Thoracic aorta (tissue), 2 donors: ENCODE data around the gene RPS6KA4. TPM values are rescaled to one million over a fixed set of nuclear protein-coding genes. Genes with fewer than 3 reads are reported as not detected.

ENCODE experiments used
- ATAC-seq: fragments of 150-250 bp; one replicate; pipeline ENCODE4 v1.8.0; 2017; ENCODE audit warnings: low read depth; ENCODE audit not compliant: insufficient number of reproducible peaks, low FRiP score
- DNase-seq: peaks from one replicate; pipeline ENCODE4 v3.0.0-alpha.2; 2020; ENCODE audit warnings: low spot score
- H3K27ac ChIP-seq, 2 donors: fragments of 200-600 bp; sonication (generic); 1 replicate in 1 of 2; 2 replicates in 1 of 2; pipeline ENCODE4 v1.5.1; 2016; ENCODE audit warnings: mild to moderate bottlenecking in 2 of 2, moderate library complexity in 2 of 2
- H3K27me3 ChIP-seq: fragments of 200-600 bp; sonication (generic); replicated peaks from 2 replicates; pipeline ENCODE4 v1.6.0; 2016; ENCODE audit warnings: mild to moderate bottlenecking; ENCODE audit not compliant: insufficient read depth
- H3K36me3 ChIP-seq: fragments of 200-600 bp; sonication (generic); one replicate; pipeline ENCODE4 v1.5.1; 2016
- H3K4me1 ChIP-seq, 2 donors: fragments of 200-600 bp; sonication (generic); 1 replicate in 1 of 2; 2 replicates in 1 of 2; pipeline versions ENCODE4 v1.5.1 to v1.6.0; 2016; ENCODE audit warnings: low read depth in 2 of 2, mild to moderate bottlenecking in 1 of 2; ENCODE audit not compliant: control insufficient read depth in 1 of 2
- H3K4me3 ChIP-seq: fragments of 200-600 bp; sonication (generic); 2 replicates; pipeline ENCODE4 v1.5.1; 2016; ENCODE audit warnings: mild to moderate bottlenecking
- H3K9me3 ChIP-seq: fragments of 200-600 bp; sonication (generic); 2 replicates; pipeline ENCODE4 v1.5.1; 2016
- CTCF ChIP-seq: fragments of 200-600 bp; sonication (generic); IDR thresholded peaks from one replicate; pipeline ENCODE4 v1.5.1; 2019; ENCODE audit warnings: antibody characterized with exemption
- total RNA-seq, 2 donors: library from RNA; depleted of rRNA; stranded (reverse); fragments of >200 nt; gene quantifications; one replicate each; pipeline versions ENCODE4 v1.1.0 to v1.2.3, GENCODE V29; 2016

RPS6KA4 gene
- total RNA-seq, 2 donors from 2014 or later: 42.5 to 50.0 TPM

GRCh38 chr11:64331569-64332371 is 27.2 kb upstream of the RPS6KA4 start:
- Histone ChIP-seq H3K9me3 (no peaks in the 10 kb centered on the region), H3K36me3 (no peaks in the 10 kb centered on the region), H3K27me3 (no peaks in the 10 kb centered on the region), H3K27ac (no peak overlapping the region), H3K4me1 (peaks cover 0 to 20% of the 10 kb centered on the region in 2 donors), H3K4me3 (no peak overlapping the region)
- peak; percentile 21 for TF ChIP-seq CTCF
- no peak for DNase-seq
- ATAC-seq: no peak

GRCh38 chr11:64333556-64333955 is 25.4 kb upstream of the RPS6KA4 start:
- H3K4me1 ChIP-seq: peaks cover 0 to 20% of the 10 kb centered on the region in 2 donors
- ATAC-seq (no peak), DNase-seq (no peak)
- TF ChIP-seq CTCF: no peak
- H3K27me3 ChIP-seq: no peaks in the 10 kb centered on the region
- no peaks in the 10 kb centered on the region for H3K9me3 ChIP-seq
- H3K27ac ChIP-seq: no peak overlapping the region
- no peak overlapping the region for H3K4me3 ChIP-seq
- no peaks in the 10 kb centered on the region for H3K36me3 ChIP-seq

- ATAC-seq (no peak), DNase-seq (no peak)
- no peak overlapping the region for H3K27ac ChIP-seq
- no peak for TF ChIP-seq CTCF
- H3K36me3 ChIP-seq: no peaks in the 10 kb centered on the region
- H3K9me3 ChIP-seq: no peaks in the 10 kb centered on the region
- no peak overlapping the region for H3K4me3 ChIP-seq
- H3K27me3 ChIP-seq: no peaks in the 10 kb centered on the region
- peaks cover 0 to 6% of the 10 kb centered on the region in 2 donors for H3K4me1 ChIP-seq
Measured at GRCh38 chr11:64334764-64335735, 23.9 kb upstream of the RPS6KA4 start.

GRCh38 chr11:64337538-64338249 is 21.3 kb upstream of the RPS6KA4 start:
- no peak for TF ChIP-seq CTCF
- Histone ChIP-seq H3K9me3 (no peaks in the 10 kb centered on the region), H3K27ac (no peak overlapping the region), H3K4me1 (peaks cover 3 to 12% of the 10 kb centered on the region in 2 donors), H3K36me3 (no peaks in the 10 kb centered on the region), H3K27me3 (no peaks in the 10 kb centered on the region), H3K4me3 (no peak overlapping the region)
- ATAC-seq: no peak
- DNase-seq: no peak
